ENCODE measurements around the gene ABCB9. TPM values are rescaled to one million over a fixed set of nuclear protein-coding genes. Genes with fewer than 3 reads are reported as not detected.
"Not testable (repeated sequence)": the region's sequence is repeated elsewhere in the genome, so short reads cannot be mapped to it uniquely, and the experiment has no call there.

ABCB9 gene
- total RNA-seq, 2 experiments from 2014 or later, result 4.7 to 6.7 TPM

DNA sequence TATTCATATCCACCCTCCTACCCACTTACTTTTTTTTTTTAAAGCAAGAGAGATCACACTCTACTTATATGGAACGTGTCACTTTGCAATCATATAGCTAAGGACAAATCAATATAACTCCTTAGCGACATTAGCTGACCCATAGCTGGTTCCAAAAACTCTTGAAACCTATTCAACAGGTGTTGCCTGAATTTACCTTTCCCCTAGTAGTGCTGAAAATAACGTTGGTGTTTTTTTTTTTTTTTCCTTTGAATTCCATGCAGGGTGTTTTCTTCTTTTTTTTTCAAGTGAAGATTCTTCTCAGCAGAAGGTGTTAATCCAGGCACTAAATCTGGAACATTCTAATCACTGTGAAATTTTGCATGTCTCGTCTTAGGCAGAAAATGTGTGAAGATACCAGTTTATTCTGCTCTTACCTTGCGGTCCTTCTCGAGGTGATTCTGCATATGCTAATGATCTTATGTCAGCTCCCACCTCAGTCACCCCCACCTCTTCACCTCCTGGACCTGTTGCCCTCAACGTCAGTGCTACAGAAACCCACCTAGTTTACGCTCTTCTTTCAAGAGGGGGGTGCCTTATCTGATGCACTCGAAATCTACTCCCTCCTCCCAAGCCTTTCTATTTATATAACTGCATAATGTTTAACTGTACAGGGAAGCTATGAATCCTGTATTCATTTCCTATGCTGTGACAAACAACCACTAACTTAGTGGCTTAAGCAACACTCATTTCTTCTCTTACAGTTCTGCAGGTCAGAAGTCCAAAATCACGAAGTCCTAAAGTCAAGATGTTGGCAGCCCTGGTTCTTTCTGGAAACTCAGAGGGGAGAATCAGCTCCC, 63.2 kb downstream of the ABCB9 start:
- no peak for DNase-seq
- Mint-ChIP-seq H3K36me3 (ENCODE audit: low read depth) (peaks cover 3% of the 10 kb centered on the region), H3K27me3 (peaks cover 15% of the 10 kb centered on the region), H3K4me1 (peaks cover 51% of the 10 kb centered on the region), H3K9me3 (no peaks in the 10 kb centered on the region), H3K4me3 (no peak overlapping the region), H3K27ac (peak overlapping the region; percentile 10)
- ChIA-PET CTCF (interaction anchor here (0.7 to 1.4 kb wide), 3 partner anchors 21 to 335 kb away, joined by 3 to 5 read pairs (median 3); no protein-coding TSS in a partner anchor), POLR2A (no interaction called here)

DNA sequence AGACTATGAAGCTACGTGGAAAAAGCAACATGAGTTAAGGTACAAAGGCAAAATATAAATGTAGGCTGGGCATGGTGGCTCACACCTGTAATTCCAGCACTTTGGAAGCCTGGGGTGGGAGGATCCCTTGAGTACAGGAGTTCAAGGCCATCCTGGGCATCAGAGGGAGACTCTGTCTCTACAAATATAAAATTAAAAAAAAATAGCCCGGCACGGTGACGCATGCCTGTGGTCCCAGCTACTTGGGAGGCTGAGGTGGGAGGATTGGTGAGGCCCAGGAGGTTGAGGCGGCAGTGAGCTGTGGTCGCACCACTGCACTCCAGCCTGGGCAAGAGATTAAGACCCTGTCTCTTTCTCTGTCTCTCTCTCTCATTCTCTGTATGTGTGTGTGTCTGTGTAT, 66.4 kb downstream of the ABCB9 start:
- Mint-ChIP-seq H3K36me3 (ENCODE audit: low read depth) (peaks cover 17% of the 10 kb centered on the region), H3K9me3 (peaks cover 6% of the 10 kb centered on the region), H3K27ac (peak overlapping the region; percentile 95), H3K4me1 (peaks cover 79% of the 10 kb centered on the region), H3K4me3 (no peak overlapping the region), H3K27me3 (peaks cover 22% of the 10 kb centered on the region)
- DNase-seq, result no peak
- CTCF ChIA-PET, result interaction anchor here (0.6 kb wide), 1 partner anchor 169 kb away, joined by 3 read pairs; no protein-coding TSS in a partner anchor
- POLR2A ChIA-PET, result no interaction called here

DNA sequence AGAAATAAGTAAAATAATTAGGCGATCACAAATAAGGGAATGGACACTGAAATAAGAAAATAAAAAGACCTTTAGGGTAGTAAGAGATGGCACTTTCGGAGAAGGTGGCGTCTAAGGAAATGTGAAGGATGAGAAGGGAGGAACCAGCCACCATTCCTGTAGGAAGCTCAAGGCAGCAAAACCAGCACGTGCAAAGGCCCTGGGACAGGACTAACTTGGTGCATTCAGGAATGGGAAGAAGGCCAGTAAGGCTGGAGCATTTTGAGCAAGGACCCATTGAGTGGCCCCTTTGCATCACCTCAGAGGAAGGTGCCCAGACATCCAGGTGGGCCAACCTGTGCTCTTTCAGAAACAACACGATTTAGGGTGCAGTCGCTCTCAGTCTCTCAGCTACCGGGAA, 69.6 kb downstream of the ABCB9 start:
- H3K9me3 Mint-ChIP-seq, result peaks cover 6% of the 10 kb centered on the region
- peaks cover 27% of the 10 kb centered on the region for H3K36me3 Mint-ChIP-seq (ENCODE audit: low read depth)
- peaks cover 87% of the 10 kb centered on the region for H3K4me1 Mint-ChIP-seq
- POLR2A ChIA-PET, result no interaction called here
- peak overlapping the region; percentile 91 for H3K4me3 Mint-ChIP-seq
- peaks cover 7% of the 10 kb centered on the region for H3K27me3 Mint-ChIP-seq
- DNase-seq, result no peak
- CTCF ChIA-PET, result interaction anchor here (1.2 to 1.4 kb wide), 2 partner anchors 11 to 14 kb away, joined by 3 to 4 read pairs; no protein-coding TSS in a partner anchor
- H3K27ac Mint-ChIP-seq, result peak overlapping the region; percentile 95

DNA sequence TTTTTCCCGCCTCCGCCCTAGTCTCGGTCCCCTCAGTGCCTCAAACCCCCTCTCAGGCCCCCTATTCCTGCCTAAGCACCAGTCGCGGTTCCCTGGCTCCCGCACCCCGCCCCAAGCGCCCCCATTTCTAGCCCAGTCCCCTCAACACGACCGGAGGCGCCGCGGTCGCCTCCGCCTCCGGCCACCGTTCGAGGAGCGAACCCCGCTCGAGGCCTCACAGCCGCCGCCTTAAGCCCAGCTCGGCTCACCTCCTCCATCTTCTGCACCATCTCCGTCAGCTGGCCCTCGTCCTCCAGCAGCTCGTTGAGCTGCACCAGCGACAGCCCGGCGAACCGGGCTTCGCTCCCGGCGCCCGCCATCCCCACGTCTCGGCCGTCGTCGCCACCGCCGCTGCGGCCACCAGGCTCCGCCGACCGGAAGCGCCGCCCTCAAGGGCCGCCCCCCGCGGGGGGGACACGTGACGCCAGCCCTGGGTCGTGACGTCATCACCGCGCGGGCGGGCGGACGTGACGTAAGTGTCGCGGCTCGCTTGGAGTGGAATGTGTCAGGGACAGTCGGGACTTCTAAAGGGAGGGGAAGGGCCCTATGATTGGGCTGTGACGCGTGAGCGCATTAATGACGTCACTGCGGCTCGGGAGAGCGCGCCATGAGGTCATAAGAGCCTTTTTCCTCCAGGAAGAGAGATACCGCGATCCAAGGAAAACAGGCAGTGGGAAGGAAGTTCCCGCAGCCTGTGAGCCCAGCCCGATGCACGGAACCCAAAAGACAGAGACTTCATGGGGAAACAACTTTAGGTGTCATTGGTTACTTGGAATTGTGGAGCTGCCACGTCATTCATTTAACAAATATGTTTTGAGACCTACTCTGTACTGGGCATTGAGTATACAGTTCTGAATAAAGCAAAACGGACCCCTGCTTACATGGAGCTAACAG, 70.3 kb downstream of the ABCB9 start, which contains the start of gene VPS37B:
TSS of gene VPS37B (minus strand) at position 421 of the 933 bp plus-strand sequence. CDS start at position 359, 62 bp downstream.
- peaks cover 7% of the 10 kb centered on the region for H3K27me3 Mint-ChIP-seq
- peak; percentile 87 for DNase-seq
- H3K4me3 Mint-ChIP-seq, result peak within 1 kb of the TSS; percentile 91
- POLR2A ChIA-PET, result no interaction called here
- H3K9me3 Mint-ChIP-seq, result peaks cover 6% of the 10 kb centered on the region
- peaks cover 87% of the 10 kb centered on the region for H3K4me1 Mint-ChIP-seq
- H3K27ac Mint-ChIP-seq, result peak within 1 kb of the TSS; percentile 95
- peaks cover 27% of the 10 kb centered on the region for H3K36me3 Mint-ChIP-seq (ENCODE audit: low read depth)
- CTCF ChIA-PET, result interaction anchor here (0.9 to 1.4 kb wide), 4 partner anchors 10 to 35 kb away, joined by 3 to 4 read pairs (median 3); no protein-coding TSS in a partner anchor

DNA sequence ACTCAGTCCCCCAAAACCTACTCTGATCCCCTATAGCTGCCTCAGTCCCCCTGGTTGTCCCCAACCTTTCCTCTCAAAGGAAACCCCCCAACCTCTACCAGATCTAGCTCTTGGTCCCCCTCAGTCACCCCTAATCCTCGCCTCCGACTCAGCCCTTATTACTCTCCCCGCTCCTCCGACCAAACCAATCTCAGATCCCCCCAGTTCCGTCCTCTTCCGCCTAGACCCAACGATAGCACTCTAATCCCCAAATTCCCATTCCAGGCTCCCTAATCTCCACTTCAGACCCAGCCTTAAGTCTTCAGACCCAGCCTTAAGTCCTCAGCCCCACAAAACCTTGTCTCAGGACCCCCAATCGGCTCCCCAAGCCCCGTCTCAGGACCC, 71.0 kb downstream of the ABCB9 start:
- peak overlapping the region; percentile 95 for H3K27ac Mint-ChIP-seq
- peaks cover 87% of the 10 kb centered on the region for H3K4me1 Mint-ChIP-seq
- peaks cover 7% of the 10 kb centered on the region for H3K27me3 Mint-ChIP-seq
- peaks cover 29% of the 10 kb centered on the region for H3K36me3 Mint-ChIP-seq (ENCODE audit: low read depth)
- no peak for DNase-seq
- peaks cover 6% of the 10 kb centered on the region for H3K9me3 Mint-ChIP-seq
- H3K4me3 Mint-ChIP-seq, result peak overlapping the region; percentile 91
- POLR2A ChIA-PET, result no interaction called here
- CTCF ChIA-PET, result interaction anchor here (0.9 to 1.5 kb wide), 4 partner anchors 9 to 34 kb away, joined by 3 to 5 read pairs (median 3); no protein-coding TSS in a partner anchor

DNA sequence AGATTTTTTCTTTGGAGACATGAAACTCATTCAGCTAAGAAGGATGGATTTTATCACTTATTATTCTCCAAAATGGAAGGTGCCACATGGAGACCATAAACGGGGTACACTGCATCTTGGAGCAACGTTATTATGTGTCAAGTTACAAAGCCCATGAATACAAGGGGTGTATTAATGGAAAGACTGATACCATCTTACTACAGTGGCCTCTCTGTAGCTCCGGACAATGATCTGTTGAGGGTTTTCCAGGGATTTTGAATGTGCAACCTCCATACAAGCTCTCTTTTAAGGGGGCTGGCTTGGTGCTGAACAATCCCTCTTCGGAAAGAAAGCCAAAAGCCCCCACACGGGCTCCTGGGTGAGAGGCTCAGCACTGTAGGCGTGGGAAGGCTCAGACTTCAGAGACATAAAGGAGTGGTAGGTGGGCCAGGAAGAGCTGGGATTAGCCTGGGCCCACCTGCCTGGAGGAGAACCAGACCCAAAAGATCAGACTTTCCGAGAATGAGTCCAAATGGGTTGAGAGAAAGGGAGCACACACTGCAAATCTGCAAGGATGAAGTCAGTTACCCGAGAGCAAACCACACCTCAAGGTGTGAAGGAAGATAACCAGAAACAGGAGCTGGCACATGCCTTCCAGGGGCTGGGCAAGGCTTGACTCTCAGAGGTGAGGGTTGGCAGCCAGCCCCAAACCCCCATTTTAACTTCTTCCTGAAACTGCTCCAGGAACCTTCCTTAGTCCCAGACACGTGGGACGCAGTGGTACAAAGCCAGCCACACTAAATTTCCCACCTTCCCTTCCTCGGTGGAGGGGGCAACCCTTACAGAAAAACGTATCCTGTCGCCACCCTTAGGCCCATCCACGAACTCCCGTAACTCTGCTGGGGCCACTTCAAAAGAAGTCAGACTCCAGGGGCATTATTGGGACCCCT, 71.8 kb downstream of the ABCB9 start:
- ChIA-PET POLR2A (interaction anchor here (0.6 kb wide), 2 partner anchors 469 to 500 kb away, joined by 3 to 4 read pairs; no protein-coding TSS in a partner anchor), CTCF (interaction anchor here (0.6 to 1.5 kb wide), 6 partner anchors 9 to 88 kb away, joined by 3 to 5 read pairs (median 3); no protein-coding TSS in a partner anchor)
- Mint-ChIP-seq H3K36me3 (ENCODE audit: low read depth) (peaks cover 27% of the 10 kb centered on the region), H3K9me3 (peaks cover 6% of the 10 kb centered on the region), H3K27ac (peak overlapping the region; percentile 95), H3K4me1 (peaks cover 85% of the 10 kb centered on the region), H3K4me3 (peak overlapping the region; percentile 91), H3K27me3 (peaks cover 7% of the 10 kb centered on the region)
- no peak for DNase-seq

DNA sequence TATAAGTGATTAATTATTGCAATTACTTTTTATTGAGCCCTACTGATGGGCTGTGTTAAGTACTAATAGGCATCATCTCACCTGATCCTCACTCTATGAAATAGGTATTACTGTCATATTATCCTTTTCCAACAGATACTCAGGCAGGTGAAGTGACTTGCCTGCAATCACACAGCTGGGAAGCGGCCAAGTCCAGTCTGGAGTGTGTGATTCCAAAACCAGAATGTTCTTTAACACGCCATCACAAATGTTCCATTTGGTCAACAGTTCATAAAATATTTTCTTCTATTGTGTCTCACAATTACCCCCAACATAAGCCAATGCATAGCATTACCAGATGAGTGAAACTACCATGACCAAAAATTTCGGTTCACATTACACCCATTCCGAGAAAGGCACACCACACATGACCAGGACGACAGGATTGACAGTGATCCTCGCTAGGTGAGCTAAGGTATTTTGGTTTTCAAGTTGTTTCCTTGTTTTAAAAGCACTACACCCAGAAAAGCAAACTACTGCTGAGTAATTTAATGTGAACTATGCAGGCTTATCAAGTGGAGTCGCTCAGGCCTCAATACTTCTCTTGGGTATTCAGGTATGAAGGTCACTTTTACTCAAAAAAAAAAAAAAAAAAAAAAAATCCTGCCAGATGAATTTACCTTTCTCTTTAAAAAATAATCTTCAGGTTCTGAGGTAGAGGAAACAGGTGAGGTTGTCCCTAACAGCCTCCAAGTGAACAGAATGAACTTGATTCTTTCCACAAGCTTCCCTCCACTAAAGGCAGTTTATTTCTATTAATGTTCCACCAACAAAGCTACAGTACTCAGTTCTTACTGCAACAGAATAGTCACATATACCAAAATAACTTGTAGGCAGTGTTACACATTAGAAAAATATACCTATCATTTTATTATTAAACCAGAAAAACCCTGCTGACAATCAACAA, 72.8 kb downstream of the ABCB9 start:
- POLR2A ChIA-PET, result interaction anchor here (0.6 kb wide), 1 partner anchor 470 kb away, joined by 3 read pairs; no protein-coding TSS in a partner anchor
- peaks cover 84% of the 10 kb centered on the region for H3K4me1 Mint-ChIP-seq

DNA sequence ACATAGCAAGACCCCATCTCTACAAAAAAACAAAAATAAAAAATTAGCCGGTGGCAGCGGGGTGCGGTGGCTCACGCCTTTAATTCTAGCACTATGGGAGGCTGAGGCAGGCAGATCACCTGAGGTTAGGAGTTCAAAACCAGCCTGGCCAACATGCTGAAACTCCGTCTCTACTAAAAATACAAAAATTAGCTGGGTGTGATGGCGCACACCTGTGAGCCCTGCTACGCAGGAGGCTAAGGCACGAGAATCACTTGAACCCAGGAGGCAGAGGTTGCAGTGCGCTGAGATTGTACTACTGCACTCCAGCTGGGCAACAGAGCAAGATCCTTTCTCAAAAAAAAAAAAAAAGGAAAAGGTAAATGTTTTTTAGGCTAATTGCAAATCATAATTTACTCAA, 73.5 kb downstream of the ABCB9 start:
- H3K9me3 Mint-ChIP-seq, H3K27me3 Mint-ChIP-seq, DNase-seq, H3K27ac Mint-ChIP-seq, POLR2A ChIA-PET, H3K4me3 Mint-ChIP-seq: not testable (repeated sequence)
- H3K36me3 Mint-ChIP-seq (ENCODE audit: low read depth), result peaks cover 29% of the 10 kb centered on the region
- CTCF ChIA-PET, result interaction anchor here (0.6 kb wide), 1 partner anchor 8 kb away, joined by 3 read pairs; no protein-coding TSS in a partner anchor
- peaks cover 84% of the 10 kb centered on the region for H3K4me1 Mint-ChIP-seq

More for the DNA sequence above, 72.8 kb downstream of the ABCB9 start:
- Mint-ChIP-seq H3K4me3 (peak overlapping the region; percentile 34), H3K36me3 (ENCODE audit: low read depth) (peaks cover 29% of the 10 kb centered on the region), H3K27ac (no peak overlapping the region), H3K9me3 (peaks cover 6% of the 10 kb centered on the region), H3K27me3 (peaks cover 7% of the 10 kb centered on the region)
- DNase-seq, result no peak
- CTCF ChIA-PET, result interaction anchor here (1.2 to 1.5 kb wide), 2 partner anchors 8 to 49 kb away, joined by 3 to 5 read pairs; no protein-coding TSS in a partner anchor

DNA sequence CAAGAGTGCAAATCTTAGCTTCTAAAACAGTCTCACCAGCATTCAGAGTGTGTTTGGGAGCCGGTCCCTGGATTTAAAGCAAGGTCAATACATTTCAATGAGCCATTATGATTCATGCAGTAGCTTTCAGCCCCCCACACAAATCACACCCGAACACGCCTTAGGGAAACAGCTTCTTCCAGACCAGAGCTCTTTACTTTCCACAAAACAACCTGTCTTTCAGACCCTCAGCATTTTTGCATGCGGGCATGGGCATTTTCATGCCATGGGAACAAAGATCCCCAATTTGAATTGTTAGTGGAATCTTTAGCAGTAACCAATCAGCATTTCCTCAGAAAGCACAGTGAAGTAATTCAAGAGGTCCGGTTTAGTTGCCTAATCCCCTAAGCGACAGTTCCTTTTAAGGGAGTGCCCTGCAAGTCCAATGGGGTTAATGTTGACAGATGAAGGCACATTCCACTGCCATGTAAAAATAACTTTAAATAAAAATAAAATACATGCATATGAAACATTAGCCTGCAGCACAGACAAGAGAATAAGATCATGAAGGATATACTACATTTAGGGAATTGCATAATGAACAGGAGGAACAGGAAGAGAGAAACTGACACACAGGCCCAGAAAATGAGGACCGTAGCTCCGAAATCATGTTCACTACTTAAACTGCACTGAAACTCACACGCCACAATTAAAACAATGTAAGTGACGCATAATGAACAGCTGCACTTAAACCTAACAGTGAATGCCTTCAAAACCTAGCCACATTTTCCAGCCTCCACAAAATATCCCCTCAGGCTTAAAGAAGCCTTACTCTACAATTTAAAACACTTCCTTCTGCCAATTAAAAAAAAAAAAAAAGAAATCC, 74.4 kb downstream of the ABCB9 start:
- H3K4me3 Mint-ChIP-seq, result no peak overlapping the region
- peaks cover 85% of the 10 kb centered on the region for H3K4me1 Mint-ChIP-seq
- H3K27ac Mint-ChIP-seq, result no peak overlapping the region
- DNase-seq, result no peak
- ChIA-PET POLR2A (no interaction called here), CTCF (interaction anchor here (0.6 to 1.5 kb wide), 3 partner anchors 9 to 48 kb away, joined by 3 to 4 read pairs (median 3); no protein-coding TSS in a partner anchor)
- peaks cover 6% of the 10 kb centered on the region for H3K9me3 Mint-ChIP-seq
- peaks cover 29% of the 10 kb centered on the region for H3K36me3 Mint-ChIP-seq (ENCODE audit: low read depth)
- H3K27me3 Mint-ChIP-seq, result peaks cover 7% of the 10 kb centered on the region
